ENCODE data around the gene ZNF334.

The ZNF334 gene

DNA sequence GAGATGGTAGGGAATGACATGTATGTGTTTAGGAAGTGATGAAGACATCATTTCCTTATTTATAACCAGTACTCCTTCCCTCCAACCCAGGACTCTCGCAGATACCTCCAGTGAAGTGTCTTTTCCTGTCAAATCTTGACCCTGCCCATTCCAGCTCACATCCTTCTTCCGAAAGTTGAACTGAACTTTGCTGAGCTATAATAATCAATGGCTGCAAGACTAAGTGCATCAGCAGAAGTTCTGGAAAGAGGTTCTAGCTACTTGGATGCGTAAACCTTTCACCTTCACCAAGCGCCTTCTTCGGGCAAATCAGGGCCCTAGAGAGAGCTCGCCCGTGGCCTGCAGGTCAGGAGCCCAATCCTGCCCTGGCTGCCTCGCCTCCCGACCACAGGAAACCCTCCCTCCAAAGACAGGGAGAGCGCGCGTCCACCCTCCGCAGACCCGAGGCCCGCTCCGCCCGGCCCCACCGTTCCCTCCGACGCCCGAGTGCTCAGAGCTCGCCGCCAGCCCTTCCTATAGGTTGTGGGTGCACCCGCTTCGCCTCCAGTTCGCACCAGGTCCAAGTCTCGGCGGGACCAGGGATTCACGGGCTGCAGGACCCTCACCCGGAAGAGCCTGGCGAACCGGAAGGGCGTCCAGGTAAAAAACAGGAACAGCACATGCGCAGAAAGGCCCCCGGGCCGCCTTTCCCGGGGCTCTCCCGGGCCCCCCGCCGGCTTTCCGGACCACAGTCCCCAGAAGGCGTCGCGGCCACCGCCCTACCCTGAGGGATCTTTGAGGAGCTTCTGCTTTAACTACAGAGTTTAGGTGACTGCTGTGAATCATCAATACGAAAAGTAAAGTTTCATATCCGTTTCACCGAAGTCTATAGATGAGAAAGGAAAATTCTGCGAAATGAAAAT, at the start of gene ZNF334:
Gene ZNF334, minus strand, starts transcription at position 617 of the 902 bp plus-strand sequence. CDS start 1,457 bp downstream, outside the sequence.
- Histone ChIP-seq H3K27me3 (ENCODE audit: control insufficient read depth, insufficient read depth, low read length) (peaks cover 4% of the 10 kb centered on the region), H3K9me3 (ENCODE audit: control insufficient read depth, insufficient read depth, low read length) (no peaks in the 10 kb centered on the region), H3K9ac (ENCODE audit: low read depth, low read length) (peak within 1 kb of the TSS; percentile 87), H3K4me3 (ENCODE audit: low read depth, low read length) (peak within 1 kb of the TSS; percentile 83), H3K36me3 (ENCODE audit: control insufficient read depth, insufficient read depth, low read length) (peaks cover 4% of the 10 kb centered on the region), H3K4me1 (ENCODE audit: control insufficient read depth, insufficient read depth, low read length) (no peaks in the 10 kb centered on the region)

- Histone ChIP-seq H3K36me3 (ENCODE audit: control insufficient read depth, insufficient read depth, low read length) (no peaks in the 10 kb centered on the region), H3K9me3 (ENCODE audit: control insufficient read depth, insufficient read depth, low read length) (no peaks in the 10 kb centered on the region), H3K9ac (ENCODE audit: low read depth, low read length) (peak overlapping the region; percentile 70), H3K4me3 (ENCODE audit: low read depth, low read length) (peak overlapping the region; percentile 60), H3K27me3 (ENCODE audit: control insufficient read depth, insufficient read depth, low read length) (no peaks in the 10 kb centered on the region), H3K4me1 (ENCODE audit: control insufficient read depth, insufficient read depth, low read length) (peaks cover 11% of the 10 kb centered on the region)
These were observed 49.2 kb upstream of the ZNF334 start for GRCh38 chr20:46562373-46563169.

GRCh38 chr20:46562009-46562372, 48.6 kb upstream of the ZNF334 start:
- Histone ChIP-seq H3K4me3 (ENCODE audit: low read depth, low read length) (peak overlapping the region; percentile 60), H3K9ac (ENCODE audit: low read depth, low read length) (peak overlapping the region; percentile 70), H3K27me3 (ENCODE audit: control insufficient read depth, insufficient read depth, low read length) (no peaks in the 10 kb centered on the region)

GRCh38 chr20:46559685-46560440, 46.5 kb upstream of the ZNF334 start:
- H3K4me1 ChIP-seq (ENCODE audit: control insufficient read depth, insufficient read depth, low read length) = peaks cover 14% of the 10 kb centered on the region
- H3K9me3 ChIP-seq (ENCODE audit: control insufficient read depth, insufficient read depth, low read length) = no peaks in the 10 kb centered on the region
- no peaks in the 10 kb centered on the region for H3K36me3 ChIP-seq (ENCODE audit: control insufficient read depth, insufficient read depth, low read length)
- no peak overlapping the region for H3K9ac ChIP-seq (ENCODE audit: low read depth, low read length)
- H3K4me3 ChIP-seq (ENCODE audit: low read depth, low read length) = no peak overlapping the region
- no peaks in the 10 kb centered on the region for H3K27me3 ChIP-seq (ENCODE audit: control insufficient read depth, insufficient read depth, low read length)

More at GRCh38 chr20:46562009-46562372, 48.6 kb upstream of the ZNF334 start:
- Histone ChIP-seq H3K36me3 (ENCODE audit: control insufficient read depth, insufficient read depth, low read length) (no peaks in the 10 kb centered on the region), H3K9me3 (ENCODE audit: control insufficient read depth, insufficient read depth, low read length) (no peaks in the 10 kb centered on the region), H3K4me1 (ENCODE audit: control insufficient read depth, insufficient read depth, low read length) (peaks cover 11% of the 10 kb centered on the region)

GRCh38 chr20:46559001-46559400, 45.6 kb upstream of the ZNF334 start:
- Histone ChIP-seq H3K9me3 (ENCODE audit: control insufficient read depth, insufficient read depth, low read length) (no peaks in the 10 kb centered on the region), H3K4me3 (ENCODE audit: low read depth, low read length) (no peak overlapping the region), H3K27me3 (ENCODE audit: control insufficient read depth, insufficient read depth, low read length) (no peaks in the 10 kb centered on the region), H3K36me3 (ENCODE audit: control insufficient read depth, insufficient read depth, low read length) (no peaks in the 10 kb centered on the region), H3K9ac (ENCODE audit: low read depth, low read length) (no peak overlapping the region), H3K4me1 (ENCODE audit: control insufficient read depth, insufficient read depth, low read length) (peaks cover 17% of the 10 kb centered on the region)

DNA sequence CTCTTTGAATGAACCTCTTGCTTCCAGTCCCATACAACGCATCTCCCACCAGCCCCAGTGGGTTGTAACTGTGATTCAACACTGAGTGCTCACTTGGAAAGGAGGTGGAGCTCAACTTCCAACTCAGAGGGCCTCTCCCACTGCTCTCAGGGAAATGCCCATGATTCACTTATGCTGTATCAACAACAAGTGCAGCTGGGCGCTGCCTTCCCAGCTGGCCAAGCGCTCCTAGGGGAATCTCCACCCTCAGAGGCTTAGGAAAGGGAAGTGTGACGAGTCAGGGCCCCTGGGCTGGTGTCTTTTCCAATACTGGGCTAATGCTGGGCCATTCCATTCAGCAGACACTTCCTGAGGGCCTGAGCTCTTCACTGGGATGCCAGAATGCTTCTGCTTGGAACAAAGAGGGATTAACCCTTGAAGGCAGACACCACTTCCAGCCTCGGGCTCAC, 45.2 kb upstream of the ZNF334 start:
- Histone ChIP-seq H3K4me3 (ENCODE audit: low read depth, low read length) (no peak overlapping the region), H3K36me3 (ENCODE audit: control insufficient read depth, insufficient read depth, low read length) (no peaks in the 10 kb centered on the region), H3K9ac (ENCODE audit: low read depth, low read length) (no peak overlapping the region), H3K4me1 (ENCODE audit: control insufficient read depth, insufficient read depth, low read length) (peaks cover 17% of the 10 kb centered on the region), H3K9me3 (ENCODE audit: control insufficient read depth, insufficient read depth, low read length) (no peaks in the 10 kb centered on the region), H3K27me3 (ENCODE audit: control insufficient read depth, insufficient read depth, low read length) (no peaks in the 10 kb centered on the region)

- no peaks in the 10 kb centered on the region for H3K36me3 ChIP-seq (ENCODE audit: control insufficient read depth, insufficient read depth, low read length)
These were observed 44.0 kb upstream of the ZNF334 start for GRCh38 chr20:46557231-46557956.

DNA sequence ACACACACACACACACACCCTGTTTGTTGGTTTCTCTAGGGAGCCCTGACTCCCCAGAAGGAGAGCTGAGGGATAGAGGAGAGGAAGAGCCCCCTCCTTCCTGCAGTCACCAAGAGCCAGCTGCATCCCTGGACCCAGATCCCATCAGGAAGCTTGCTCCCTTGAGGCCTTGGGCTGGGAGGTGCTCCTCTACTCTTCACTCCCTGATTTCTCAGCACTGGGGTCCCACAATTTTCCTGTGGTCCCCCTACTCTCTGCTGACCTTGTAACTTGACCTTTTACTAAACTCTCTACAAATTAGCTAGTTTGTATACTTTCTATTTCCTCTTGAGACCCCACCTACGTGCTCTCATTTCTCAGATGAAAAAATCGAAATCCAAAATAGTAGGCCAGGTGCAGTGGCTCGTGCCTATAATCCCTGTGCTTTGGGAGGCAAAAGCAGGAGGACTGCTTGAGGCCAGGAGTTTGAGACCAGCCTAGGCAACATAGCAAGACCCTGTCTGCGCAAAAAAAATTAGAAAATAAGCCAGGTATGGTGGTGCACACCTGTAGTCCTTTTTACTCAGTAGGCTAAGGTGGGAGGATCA, 42.1 kb upstream of the ZNF334 start:
- Histone ChIP-seq H3K4me1 (ENCODE audit: control insufficient read depth, insufficient read depth, low read length) (peaks cover 18% of the 10 kb centered on the region), H3K9me3 (ENCODE audit: control insufficient read depth, insufficient read depth, low read length) (no peaks in the 10 kb centered on the region), H3K36me3 (ENCODE audit: control insufficient read depth, insufficient read depth, low read length) (no peaks in the 10 kb centered on the region), H3K4me3 (ENCODE audit: low read depth, low read length) (no peak overlapping the region), H3K9ac (ENCODE audit: low read depth, low read length) (no peak overlapping the region), H3K27me3 (ENCODE audit: control insufficient read depth, insufficient read depth, low read length) (no peaks in the 10 kb centered on the region)

More at GRCh38 chr20:46557231-46557956, 44.0 kb upstream of the ZNF334 start:
- Histone ChIP-seq H3K27me3 (ENCODE audit: control insufficient read depth, insufficient read depth, low read length) (no peaks in the 10 kb centered on the region), H3K9ac (ENCODE audit: low read depth, low read length) (no peak overlapping the region), H3K4me3 (ENCODE audit: low read depth, low read length) (no peak overlapping the region), H3K4me1 (ENCODE audit: control insufficient read depth, insufficient read depth, low read length) (peaks cover 15% of the 10 kb centered on the region), H3K9me3 (ENCODE audit: control insufficient read depth, insufficient read depth, low read length) (no peaks in the 10 kb centered on the region)

GRCh38 chr20:46554828-46555227, 41.5 kb upstream of the ZNF334 start:
- Histone ChIP-seq H3K9me3 (ENCODE audit: control insufficient read depth, insufficient read depth, low read length) (no peaks in the 10 kb centered on the region), H3K27me3 (ENCODE audit: control insufficient read depth, insufficient read depth, low read length) (no peaks in the 10 kb centered on the region), H3K4me3 (ENCODE audit: low read depth, low read length) (no peak overlapping the region), H3K9ac (ENCODE audit: low read depth, low read length) (no peak overlapping the region), H3K4me1 (ENCODE audit: control insufficient read depth, insufficient read depth, low read length) (peaks cover 18% of the 10 kb centered on the region), H3K36me3 (ENCODE audit: control insufficient read depth, insufficient read depth, low read length) (no peaks in the 10 kb centered on the region)

DNA sequence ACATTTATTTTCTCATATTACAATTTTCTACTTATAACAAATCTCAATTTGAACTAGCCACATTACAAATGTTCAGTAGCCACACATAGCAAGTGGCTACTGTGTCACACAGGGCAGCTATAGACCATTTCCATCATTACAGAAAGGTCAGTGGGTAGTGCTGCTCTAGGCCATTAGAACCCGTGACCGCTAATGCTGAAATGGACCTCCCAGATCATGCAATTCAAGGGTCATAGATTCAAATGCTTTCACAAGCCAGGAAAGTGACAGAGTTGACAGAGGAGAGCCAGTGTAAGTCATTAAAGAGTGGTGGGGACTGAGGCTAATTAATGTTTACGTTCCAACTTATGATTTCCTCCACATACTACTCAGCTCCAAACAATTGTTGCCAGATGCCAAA, 40.6 kb upstream of the ZNF334 start:
- Histone ChIP-seq H3K36me3 (ENCODE audit: control insufficient read depth, insufficient read depth, low read length) (no peaks in the 10 kb centered on the region), H3K27me3 (ENCODE audit: control insufficient read depth, insufficient read depth, low read length) (no peaks in the 10 kb centered on the region), H3K4me3 (ENCODE audit: low read depth, low read length) (no peak overlapping the region), H3K9ac (ENCODE audit: low read depth, low read length) (no peak overlapping the region), H3K9me3 (ENCODE audit: control insufficient read depth, insufficient read depth, low read length) (no peaks in the 10 kb centered on the region), H3K4me1 (ENCODE audit: control insufficient read depth, insufficient read depth, low read length) (peaks cover 18% of the 10 kb centered on the region)
